Mononuclear cell (primary cell): Measurements from ENCODE around the gene CDH2. TPM values are rescaled to one million over a fixed set of nuclear protein-coding genes. Genes with fewer than 3 reads are reported as not detected.

Experiments
- H3K27me3 ChIP-seq: 2 replicates; pipeline ENCODE4 v1.6.0; 2011; ENCODE audit warnings: low read length, control low read depth; ENCODE audit not compliant: insufficient read depth
- H3K4me1 ChIP-seq: 2 replicates; pipeline ENCODE4 v1.5.1; 2011; ENCODE audit warnings: mild to moderate bottlenecking, low read length, control low read depth; ENCODE audit not compliant: insufficient read depth
- H3K4me3 ChIP-seq: 2 replicates; pipeline ENCODE4 v1.5.1; 2011; ENCODE audit warnings: mild to moderate bottlenecking, low read length, moderate library complexity
- H3K9me3 ChIP-seq: 2 replicates; pipeline ENCODE4 v1.5.1; 2011; ENCODE audit warnings: low read depth, mild to moderate bottlenecking, control low read depth, low read length
- total RNA-seq: library from RNA; depleted of rRNA; stranded (reverse); fragments of >200 nt; gene quantifications from one replicate; pipeline ENCODE4 v1.2.3, GENCODE V29; 2012

Gene CDH2
- total RNA-seq, 1 donor, result not detected

- no peaks in the 10 kb centered on the region for H3K4me1 ChIP-seq
- H3K9me3 ChIP-seq, result no peaks in the 10 kb centered on the region
- H3K27me3 ChIP-seq, result no peaks in the 10 kb centered on the region
- H3K4me3 ChIP-seq, result no peak overlapping the region
Measured at GRCh38 chr18:28095041-28095440, 81.9 kb downstream of the CDH2 start.

DNA sequence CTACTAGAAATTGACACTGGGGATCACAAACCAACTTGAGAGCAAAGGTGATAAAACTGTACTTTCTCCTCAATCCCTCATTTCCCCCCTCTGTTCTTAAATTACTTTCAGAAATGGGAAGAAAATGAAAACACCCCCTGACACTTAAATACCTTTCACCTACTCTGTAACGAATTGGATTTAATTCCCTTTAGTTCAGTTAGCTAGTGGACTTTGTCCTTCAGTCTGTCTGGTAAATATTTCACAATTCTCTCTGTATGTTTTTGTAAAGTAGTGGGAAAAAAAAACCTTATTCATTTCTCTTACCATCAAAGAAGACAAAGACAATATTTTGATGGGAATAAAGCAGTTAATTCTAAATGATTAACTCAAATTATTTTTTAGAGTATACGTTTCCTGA, 85.7 kb downstream of the CDH2 start:
- Histone ChIP-seq H3K9me3 (no peaks in the 10 kb centered on the region), H3K27me3 (no peaks in the 10 kb centered on the region), H3K4me1 (no peaks in the 10 kb centered on the region), H3K4me3 (no peak overlapping the region)

DNA sequence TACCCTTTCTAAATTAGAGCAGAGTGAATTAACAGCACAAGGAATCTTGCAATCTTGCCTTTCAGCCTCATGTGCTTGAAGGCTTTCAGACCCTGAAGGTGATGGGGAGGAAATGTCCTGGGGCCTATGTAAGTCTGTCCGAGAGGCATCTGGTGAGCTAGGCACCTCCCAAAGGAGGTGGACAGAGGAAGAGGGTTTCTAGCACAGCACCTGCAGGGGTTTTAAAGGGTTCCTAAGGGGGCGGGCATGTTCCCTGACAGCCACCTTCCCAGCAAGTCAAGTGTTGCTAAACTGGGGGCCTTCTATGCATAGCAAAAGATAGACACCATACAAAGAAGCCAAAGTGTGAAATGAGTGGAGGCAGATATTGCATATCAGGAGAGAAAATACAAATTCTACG, 88.5 kb downstream of the CDH2 start:
- H3K9me3 ChIP-seq, result no peaks in the 10 kb centered on the region
- H3K4me1 ChIP-seq, result no peaks in the 10 kb centered on the region
- H3K4me3 ChIP-seq, result no peak overlapping the region
- no peaks in the 10 kb centered on the region for H3K27me3 ChIP-seq

DNA sequence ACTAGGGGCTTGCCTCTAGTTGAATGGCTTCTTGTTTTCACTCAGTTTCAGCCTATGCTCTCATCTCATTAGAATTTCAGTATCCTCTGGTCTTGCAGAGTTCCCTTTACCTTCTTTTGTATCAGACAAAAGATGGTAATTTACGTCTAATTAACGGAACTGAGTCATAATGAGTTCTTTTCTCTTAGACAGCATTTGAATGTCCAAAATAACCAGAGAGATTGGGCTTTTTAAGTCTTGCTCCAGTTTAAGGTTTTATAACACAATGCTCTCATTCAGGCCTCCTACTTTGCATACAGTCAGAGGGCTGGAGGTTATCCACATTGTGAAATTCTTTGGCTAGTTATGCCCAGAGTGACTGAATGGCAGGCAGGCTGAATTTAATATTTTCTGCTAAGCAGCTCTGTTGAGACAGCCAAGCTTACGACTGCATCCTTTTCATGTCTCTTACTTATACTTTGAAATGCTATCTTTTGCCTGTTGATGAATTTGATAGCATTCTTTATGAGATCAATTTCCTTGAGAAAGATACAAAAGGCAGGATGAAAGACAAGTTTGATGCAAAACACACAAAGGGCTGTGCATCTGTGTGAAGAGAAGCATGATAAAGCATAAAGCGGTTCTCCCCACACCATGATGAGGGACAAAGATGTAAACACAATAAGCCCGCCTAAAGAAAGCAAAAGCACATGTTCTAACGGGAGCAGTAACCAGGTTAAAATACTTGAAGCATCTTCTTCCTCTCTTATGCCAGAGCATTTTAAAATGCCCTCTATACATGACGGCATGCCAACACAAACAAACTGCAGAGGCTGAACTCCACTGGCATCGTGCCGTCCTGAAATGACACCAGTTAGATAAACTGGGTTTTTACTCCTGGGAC, 90.0 kb downstream of the CDH2 start:
- Histone ChIP-seq H3K4me3 (no peak overlapping the region), H3K4me1 (no peaks in the 10 kb centered on the region), H3K27me3 (no peaks in the 10 kb centered on the region), H3K9me3 (no peaks in the 10 kb centered on the region)

- Histone ChIP-seq H3K4me3 (no peak overlapping the region), H3K27me3 (no peaks in the 10 kb centered on the region), H3K9me3 (no peaks in the 10 kb centered on the region), H3K4me1 (no peaks in the 10 kb centered on the region)
Measured at GRCh38 chr18:28081516-28081915, 95.4 kb downstream of the CDH2 start.

GRCh38 chr18:28080876-28081300, 96.0 kb downstream of the CDH2 start:
- H3K4me3 ChIP-seq, result no peak overlapping the region
- no peaks in the 10 kb centered on the region for H3K4me1 ChIP-seq
- H3K9me3 ChIP-seq, result no peaks in the 10 kb centered on the region
- H3K27me3 ChIP-seq, result no peaks in the 10 kb centered on the region

DNA sequence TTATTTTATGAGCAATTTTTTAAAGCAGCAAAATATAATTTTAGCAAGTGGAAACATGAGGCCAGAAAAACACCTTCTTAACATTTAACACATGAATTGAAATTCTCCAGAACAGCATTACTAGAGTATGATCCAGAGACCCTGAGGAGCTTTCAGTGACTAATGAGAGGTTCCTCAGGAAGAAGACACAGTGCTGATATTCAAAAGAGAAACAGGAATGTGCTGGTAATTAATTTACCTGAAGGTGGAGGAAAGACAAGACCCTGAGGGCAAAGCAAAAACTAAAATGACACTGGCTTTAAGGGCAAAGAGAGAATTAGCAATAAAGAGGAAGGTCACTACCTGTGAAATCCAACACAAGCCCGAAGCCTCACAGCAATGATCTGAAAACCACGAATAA, 97.0 kb downstream of the CDH2 start:
- no peaks in the 10 kb centered on the region for H3K27me3 ChIP-seq
- H3K4me1 ChIP-seq, result no peaks in the 10 kb centered on the region
- H3K4me3 ChIP-seq, result no peak overlapping the region
- H3K9me3 ChIP-seq, result no peaks in the 10 kb centered on the region

GRCh38 chr18:28078849-28079248, 98.1 kb downstream of the CDH2 start:
- Histone ChIP-seq H3K4me3 (no peak overlapping the region), H3K4me1 (no peaks in the 10 kb centered on the region), H3K9me3 (no peaks in the 10 kb centered on the region), H3K27me3 (no peaks in the 10 kb centered on the region)

DNA sequence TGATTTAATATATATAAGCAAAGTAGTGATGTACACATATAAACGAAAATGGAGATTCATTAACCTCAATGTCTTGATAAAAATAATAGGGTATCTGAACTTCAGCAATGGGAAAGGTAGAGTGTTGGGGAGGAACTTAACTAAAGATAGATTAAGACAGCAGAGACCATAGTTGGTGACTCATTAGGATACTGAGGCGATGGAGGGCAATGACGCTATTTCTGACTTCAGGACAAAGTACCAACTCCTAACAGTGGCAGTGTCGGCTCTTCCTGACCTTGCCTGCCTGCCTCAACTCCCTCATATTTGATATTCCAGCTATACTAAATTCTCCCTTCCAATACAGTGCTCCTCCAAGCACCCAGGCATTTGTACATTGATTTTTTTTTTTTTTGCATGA, 98.6 kb downstream of the CDH2 start:
- H3K27me3 ChIP-seq, result no peaks in the 10 kb centered on the region
- H3K9me3 ChIP-seq, result no peaks in the 10 kb centered on the region
- H3K4me3 ChIP-seq, result no peak overlapping the region
- H3K4me1 ChIP-seq, result no peaks in the 10 kb centered on the region

DNA sequence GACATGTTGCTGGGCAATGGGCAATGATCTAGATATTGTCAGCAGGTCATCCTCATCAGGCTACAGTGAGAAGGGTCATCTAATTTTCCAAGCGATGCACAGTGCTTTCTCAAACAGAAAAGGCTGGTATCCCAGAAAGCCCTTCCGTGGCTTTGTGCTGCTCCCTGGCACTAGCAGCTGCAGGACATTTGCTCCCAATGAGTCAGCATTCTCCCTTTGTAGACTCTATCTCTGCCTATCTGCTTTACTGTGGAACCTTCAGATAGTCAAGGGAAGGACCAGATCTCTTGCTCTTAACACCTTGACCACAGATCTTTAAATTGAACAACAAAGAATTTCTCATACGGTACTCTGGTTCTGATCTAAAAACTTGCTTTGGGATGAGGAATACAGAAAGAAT, 101.4 kb downstream of the CDH2 start:
- no peaks in the 10 kb centered on the region for H3K27me3 ChIP-seq
- H3K9me3 ChIP-seq, result no peaks in the 10 kb centered on the region
- no peak overlapping the region for H3K4me3 ChIP-seq
- no peaks in the 10 kb centered on the region for H3K4me1 ChIP-seq

DNA sequence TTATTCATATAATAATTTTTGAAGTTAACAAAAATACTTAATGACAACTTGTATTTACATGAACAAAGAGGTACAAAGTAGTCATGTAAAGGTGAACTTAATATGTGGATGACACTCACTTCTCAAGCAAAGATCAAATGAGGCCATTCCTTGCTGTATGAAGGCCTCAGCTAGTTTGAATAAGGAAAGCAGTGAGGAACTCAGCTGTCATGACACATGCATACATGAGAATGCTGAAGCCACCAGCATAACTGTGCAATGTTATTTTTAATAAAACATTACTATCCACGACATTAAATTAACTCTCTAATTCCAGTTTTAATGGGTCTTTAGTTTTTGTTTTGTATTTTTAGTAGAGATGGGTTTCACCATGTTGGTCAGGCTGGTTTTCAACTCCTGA, 102.9 kb downstream of the CDH2 start:
- Histone ChIP-seq H3K9me3 (no peaks in the 10 kb centered on the region), H3K27me3 (no peaks in the 10 kb centered on the region), H3K4me1 (no peaks in the 10 kb centered on the region), H3K4me3 (no peak overlapping the region)

GRCh38 chr18:28073658-28074057, 103.3 kb downstream of the CDH2 start:
- Histone ChIP-seq H3K4me1 (no peaks in the 10 kb centered on the region), H3K9me3 (no peaks in the 10 kb centered on the region), H3K4me3 (no peak overlapping the region), H3K27me3 (no peaks in the 10 kb centered on the region)

GRCh38 chr18:28071199-28071598, 105.7 kb downstream of the CDH2 start:
- Histone ChIP-seq H3K27me3 (no peaks in the 10 kb centered on the region), H3K9me3 (no peaks in the 10 kb centered on the region), H3K4me3 (no peak overlapping the region), H3K4me1 (no peaks in the 10 kb centered on the region)

DNA sequence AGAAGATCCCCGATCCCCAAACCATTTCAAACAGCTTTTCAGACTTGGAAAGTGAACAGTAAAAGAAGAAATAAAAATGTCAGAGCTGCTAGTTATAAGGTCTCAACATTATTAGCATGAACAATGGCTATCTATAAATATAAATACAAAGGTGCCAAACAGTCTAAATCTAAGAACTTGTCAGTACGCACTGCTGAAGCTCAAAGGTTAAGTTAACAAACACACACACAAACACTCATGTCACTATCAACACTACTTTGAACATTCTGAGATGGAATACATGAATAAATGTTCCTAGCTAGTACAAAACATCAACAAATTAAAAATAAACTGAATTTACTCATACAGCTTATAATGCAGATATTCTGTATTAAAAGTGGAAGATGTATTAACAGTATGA, 108.7 kb downstream of the CDH2 start:
- no peak overlapping the region for H3K4me3 ChIP-seq
- no peaks in the 10 kb centered on the region for H3K4me1 ChIP-seq
- no peaks in the 10 kb centered on the region for H3K27me3 ChIP-seq
- H3K9me3 ChIP-seq, result no peaks in the 10 kb centered on the region

DNA sequence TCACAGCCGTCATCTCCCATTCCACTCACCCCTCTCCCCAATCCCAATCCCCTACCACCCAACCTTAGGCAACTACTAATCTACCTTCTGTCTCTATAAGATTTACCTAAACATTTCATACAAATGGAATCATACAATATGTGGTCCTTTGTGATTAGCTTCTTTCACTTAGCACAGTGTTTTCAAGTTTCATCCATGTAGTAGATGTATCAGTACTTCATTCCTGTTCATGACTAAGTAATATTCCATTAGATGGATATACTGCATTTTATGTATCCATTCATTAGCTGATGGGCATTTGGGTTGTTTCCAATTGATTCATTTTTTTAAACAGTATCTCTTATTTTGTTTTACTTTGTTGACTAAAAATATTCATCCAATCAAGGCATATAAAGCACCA, 109.6 kb downstream of the CDH2 start:
- Histone ChIP-seq H3K27me3 (no peaks in the 10 kb centered on the region), H3K4me1 (no peaks in the 10 kb centered on the region), H3K4me3 (no peak overlapping the region), H3K9me3 (no peaks in the 10 kb centered on the region)

DNA sequence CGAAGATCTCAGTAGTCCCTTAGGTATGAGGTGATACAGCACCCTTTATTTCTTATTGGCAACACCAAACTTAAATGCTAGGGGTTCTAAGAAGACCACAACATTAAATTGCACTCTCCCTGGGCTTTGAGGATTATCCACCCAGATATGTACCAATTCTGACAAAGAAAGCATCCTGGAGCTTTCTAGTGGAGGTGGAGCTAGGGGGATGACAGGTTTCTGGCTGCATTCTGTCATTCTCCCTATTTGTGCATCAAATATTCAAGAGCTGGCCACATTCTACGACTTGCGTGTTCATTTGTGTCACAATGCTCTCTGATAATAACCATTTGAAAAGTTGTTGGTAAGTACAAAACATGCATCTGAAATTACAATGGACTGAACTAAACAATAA, 111.1 kb downstream of the CDH2 start:
- H3K4me1 ChIP-seq, result no peaks in the 10 kb centered on the region
- H3K4me3 ChIP-seq, result no peak overlapping the region
- no peaks in the 10 kb centered on the region for H3K27me3 ChIP-seq
- H3K9me3 ChIP-seq, result no peaks in the 10 kb centered on the region
